ENCODE measurements around the gene SYPL1. TPM values are rescaled to one million over a fixed set of nuclear protein-coding genes. Genes with fewer than 3 reads are reported as not detected.

SYPL1 gene
- total RNA-seq, 1 experiment from 2014 or later, result 35.6 TPM

DNA sequence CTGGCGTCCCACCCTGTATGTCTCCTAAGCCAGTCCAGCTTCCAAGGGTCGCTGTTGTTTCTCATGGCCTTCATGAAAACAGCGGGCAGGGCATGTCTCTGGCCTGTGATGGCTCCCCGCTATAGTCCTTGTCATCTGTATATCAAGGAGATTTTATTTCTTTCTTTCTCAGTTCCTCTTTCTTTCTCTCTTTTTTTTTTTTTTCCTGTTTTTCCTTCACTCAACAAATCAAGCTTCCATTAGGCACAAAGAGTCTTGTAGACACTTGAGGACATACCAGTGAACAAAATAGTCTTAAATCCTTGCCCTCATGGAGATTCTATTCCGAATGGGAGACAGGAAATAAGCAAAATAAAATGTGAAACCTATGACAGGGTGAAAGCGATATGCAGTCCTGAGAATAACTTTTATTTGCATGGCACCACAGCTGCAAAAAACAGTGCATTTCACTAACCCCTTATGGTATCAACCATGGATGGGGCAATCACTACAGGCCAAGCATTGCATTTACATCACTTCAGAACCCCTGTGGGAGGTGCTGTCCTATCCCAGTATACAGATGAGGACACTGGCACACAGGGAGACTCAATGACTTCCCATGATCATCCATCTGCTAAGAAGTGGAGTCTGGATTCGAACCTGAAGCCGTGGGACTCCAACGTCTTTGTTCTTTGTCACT lies 50.7 kb downstream of the SYPL1 start:
- no peak for DNase-seq (ENCODE audit: low read depth)
- in situ Hi-C loops (cut with HindIII; ENCODE audit: low pct_unique_long_range_greater_than_20kb, low sequenced_read_pairs), result no loop called here

GRCh38 chr7:106060394-106060920 lies 51.7 kb downstream of the SYPL1 start:
- no peak for DNase-seq (ENCODE audit: low read depth)
- in situ Hi-C loops (cut with HindIII; ENCODE audit: low pct_unique_long_range_greater_than_20kb, low sequenced_read_pairs), result no loop called here

DNA sequence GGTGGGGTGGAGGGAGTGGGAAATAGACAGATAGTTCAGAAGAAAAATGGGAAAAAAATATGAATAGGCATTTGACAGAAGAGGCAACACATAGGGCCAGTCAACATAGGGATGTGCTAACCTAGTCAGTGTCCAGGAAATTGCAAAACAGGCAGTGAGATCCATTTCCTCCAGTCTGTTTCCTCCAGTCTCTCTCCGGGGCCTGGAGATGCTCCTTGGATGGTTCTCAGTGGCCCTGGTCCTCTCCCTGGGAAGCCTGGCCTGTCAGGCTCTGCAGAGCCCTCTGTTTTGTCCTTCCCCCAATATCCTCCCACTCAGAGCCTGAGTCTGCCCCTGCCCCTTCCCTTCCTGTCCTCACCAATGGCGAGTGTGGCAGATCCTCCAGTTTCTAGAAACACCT lies 52.6 kb downstream of the SYPL1 start:
- no peak for DNase-seq (ENCODE audit: low read depth)
- in situ Hi-C loops (cut with HindIII; ENCODE audit: low pct_unique_long_range_greater_than_20kb, low sequenced_read_pairs), result no loop called here

DNA sequence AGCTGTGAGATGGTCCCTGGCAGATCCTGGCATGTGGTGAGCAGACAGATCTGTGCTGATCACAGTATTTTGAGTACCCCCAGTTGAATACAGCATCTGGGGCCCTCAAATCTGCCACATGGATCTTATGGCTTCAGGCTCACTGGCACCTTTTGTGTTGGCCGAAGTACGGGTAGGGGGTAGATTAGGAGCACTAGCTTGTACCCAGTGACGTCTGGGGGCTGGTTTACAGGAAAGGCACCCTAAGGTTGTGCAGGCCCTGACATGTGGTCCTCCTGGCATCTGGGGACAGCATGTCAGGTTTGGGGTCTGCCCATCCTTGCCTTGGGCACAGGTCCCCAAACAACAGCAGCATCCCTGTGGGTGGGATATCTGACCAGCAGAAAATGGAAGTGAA lies 53.2 kb downstream of the SYPL1 start:
- DNase-seq (ENCODE audit: low read depth), result no peak
- in situ Hi-C loops (cut with HindIII; ENCODE audit: low pct_unique_long_range_greater_than_20kb, low sequenced_read_pairs), result no loop called here

GRCh38 chr7:106057962-106058927 lies 53.9 kb downstream of the SYPL1 start:
- in situ Hi-C loops (cut with HindIII; ENCODE audit: low pct_unique_long_range_greater_than_20kb, low sequenced_read_pairs), result no loop called here
- no peak for DNase-seq (ENCODE audit: low read depth)

GRCh38 chr7:106057204-106057961 lies 54.7 kb downstream of the SYPL1 start:
- no peak for DNase-seq (ENCODE audit: low read depth)
- in situ Hi-C loops (cut with HindIII; ENCODE audit: low pct_unique_long_range_greater_than_20kb, low sequenced_read_pairs), result no loop called here

DNA sequence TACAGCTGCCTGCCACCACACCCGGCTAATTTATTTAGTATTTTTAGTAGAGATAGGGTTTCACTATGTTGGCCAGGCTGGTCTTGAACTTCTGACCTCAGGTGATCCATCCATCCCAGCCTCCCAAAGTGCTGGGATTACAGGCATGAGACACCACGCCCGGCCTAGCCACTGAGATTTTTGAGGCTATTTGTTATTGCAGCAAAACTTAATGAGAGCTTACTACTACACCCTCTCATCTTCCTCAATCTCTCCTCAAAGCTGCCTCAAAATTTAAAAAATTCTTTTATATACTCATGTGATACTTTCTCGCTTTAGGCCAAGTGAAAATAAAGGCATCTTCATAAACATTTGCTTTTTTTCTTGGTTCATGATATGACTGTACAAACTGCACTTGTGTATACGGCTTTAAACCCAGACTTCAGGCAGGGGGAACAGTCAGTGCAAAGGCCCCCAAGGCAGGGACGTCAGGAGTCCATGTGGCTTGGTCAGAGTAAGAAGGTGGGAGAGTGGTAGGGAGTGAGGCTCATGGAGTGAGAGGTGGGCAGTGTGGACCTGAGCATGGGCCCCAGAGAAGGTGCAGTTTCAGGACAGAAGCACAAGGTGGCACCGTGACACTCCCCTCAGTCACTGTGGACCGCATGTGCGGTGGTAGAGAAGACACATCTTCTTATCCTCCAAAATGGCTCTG lies 55.5 kb downstream of the SYPL1 start:
- in situ Hi-C loops (cut with HindIII; ENCODE audit: low pct_unique_long_range_greater_than_20kb, low sequenced_read_pairs), result no loop called here
- DNase-seq (ENCODE audit: low read depth), result peak; percentile 32

DNA sequence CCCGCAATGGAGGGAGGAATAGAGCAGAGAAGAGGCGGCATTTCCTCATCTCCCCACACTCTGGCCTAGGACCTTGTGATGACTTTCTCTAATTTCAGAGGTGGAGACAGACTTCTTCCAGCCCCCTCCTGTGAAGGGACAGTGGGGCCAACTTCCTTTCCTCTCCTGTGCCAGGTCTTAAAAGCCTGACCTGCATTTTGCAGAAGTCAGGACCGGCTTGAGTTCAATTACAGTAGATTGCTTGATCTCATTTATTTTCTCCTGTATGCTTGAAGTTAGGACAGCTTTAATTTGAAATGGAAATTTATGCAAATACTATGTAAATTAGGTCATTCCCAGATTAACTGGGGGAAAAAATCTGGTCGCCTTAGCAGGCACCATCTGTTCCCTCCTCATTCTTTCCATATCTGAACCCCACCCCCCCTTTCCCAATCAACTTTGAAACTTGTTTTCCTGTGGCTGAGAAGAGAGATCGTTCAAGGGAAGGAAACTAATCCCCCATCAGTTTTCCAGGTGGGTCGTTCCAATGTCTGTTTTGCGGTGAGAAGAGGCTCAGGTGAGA lies 57.1 kb downstream of the SYPL1 start:
- in situ Hi-C loops (cut with HindIII; ENCODE audit: low pct_unique_long_range_greater_than_20kb, low sequenced_read_pairs), result no loop called here
- no peak for DNase-seq (ENCODE audit: low read depth)

- DNase-seq (ENCODE audit: low read depth), result no peak
- in situ Hi-C loops (cut with HindIII; ENCODE audit: low pct_unique_long_range_greater_than_20kb, low sequenced_read_pairs), result no loop called here
Measured at GRCh38 chr7:106054156-106054910, 57.8 kb downstream of the SYPL1 start.

DNA sequence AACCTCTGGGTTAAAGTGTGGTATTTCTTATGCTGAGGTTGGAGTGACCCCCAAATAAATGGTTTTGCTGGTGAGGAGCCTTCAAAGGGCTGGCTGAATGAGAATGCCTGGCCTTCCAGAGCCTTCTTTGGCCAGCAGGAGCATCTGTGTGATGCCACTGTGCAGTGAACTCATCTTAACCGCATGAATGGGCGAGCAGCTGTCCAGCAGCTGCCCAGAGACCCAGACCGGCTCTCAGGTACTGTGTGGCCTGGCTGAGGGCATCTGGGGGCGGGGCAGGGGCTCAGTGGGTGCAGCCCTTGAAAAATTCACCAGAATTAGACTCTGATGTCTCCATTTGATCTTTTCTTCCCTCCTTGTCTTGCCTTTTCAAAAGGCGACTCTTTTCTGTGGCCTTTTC lies 59.0 kb downstream of the SYPL1 start:
- in situ Hi-C loops (cut with HindIII; ENCODE audit: low pct_unique_long_range_greater_than_20kb, low sequenced_read_pairs), result no loop called here
- DNase-seq (ENCODE audit: low read depth), result no peak

GRCh38 chr7:106052681-106053080 lies 59.4 kb downstream of the SYPL1 start:
- in situ Hi-C loops (cut with HindIII; ENCODE audit: low pct_unique_long_range_greater_than_20kb, low sequenced_read_pairs), result no loop called here
- DNase-seq (ENCODE audit: low read depth), result no peak

- in situ Hi-C loops (cut with HindIII; ENCODE audit: low pct_unique_long_range_greater_than_20kb, low sequenced_read_pairs), result no loop called here
- DNase-seq (ENCODE audit: low read depth), result no peak
Measured at GRCh38 chr7:106050746-106051117, 61.4 kb downstream of the SYPL1 start.

GRCh38 chr7:106050002-106050745 lies 61.9 kb downstream of the SYPL1 start:
- in situ Hi-C loops (cut with HindIII; ENCODE audit: low pct_unique_long_range_greater_than_20kb, low sequenced_read_pairs), result no loop called here
- DNase-seq (ENCODE audit: low read depth), result no peak

DNA sequence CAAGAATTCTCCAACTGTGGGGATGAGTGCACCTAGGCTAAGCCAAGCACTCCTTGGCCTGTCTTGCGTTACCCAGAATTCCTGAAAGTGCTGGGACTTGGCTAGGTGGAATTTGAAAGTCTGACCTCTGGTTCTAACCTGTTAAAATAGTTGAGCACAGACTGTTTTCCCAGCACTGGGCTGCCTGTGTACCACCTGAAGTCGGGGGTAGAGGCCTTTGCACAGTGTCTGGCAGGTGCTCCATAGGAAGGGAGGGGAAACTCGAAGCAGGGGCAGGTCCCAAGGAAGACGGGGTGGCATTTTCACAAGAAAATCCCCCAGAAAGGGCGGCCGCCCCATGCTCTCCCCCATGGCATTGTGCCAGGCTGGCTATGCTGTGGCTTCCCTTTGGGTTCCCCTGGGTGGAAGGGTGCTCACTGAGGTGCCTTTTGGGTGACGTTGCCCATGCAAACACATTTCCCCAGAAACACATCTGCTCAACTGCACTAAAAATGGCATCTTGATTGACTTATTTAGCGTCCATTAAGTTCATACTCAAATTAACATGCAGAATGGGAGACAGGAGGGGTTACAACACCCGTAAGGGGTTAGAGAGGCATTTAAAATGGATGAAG lies 62.9 kb downstream of the SYPL1 start:
- no peak for DNase-seq (ENCODE audit: low read depth)
- in situ Hi-C loops (cut with HindIII; ENCODE audit: low pct_unique_long_range_greater_than_20kb, low sequenced_read_pairs), result no loop called here

GRCh38 chr7:106048706-106049020 lies 63.4 kb downstream of the SYPL1 start:
- in situ Hi-C loops (cut with HindIII; ENCODE audit: low pct_unique_long_range_greater_than_20kb, low sequenced_read_pairs), result no loop called here
- DNase-seq (ENCODE audit: low read depth), result no peak
